ENCODE data around the gene EGR2.

EGR2 gene

GRCh38 chr10:62816331-62817120, at the start of gene EGR2:
Gene EGR2 (minus strand): TSS chr10:62816366. CDS start chr10:62816029, 337 bp downstream.
- peak; percentile 97 for DNase-seq (ENCODE audit: low spot score)

DNA sequence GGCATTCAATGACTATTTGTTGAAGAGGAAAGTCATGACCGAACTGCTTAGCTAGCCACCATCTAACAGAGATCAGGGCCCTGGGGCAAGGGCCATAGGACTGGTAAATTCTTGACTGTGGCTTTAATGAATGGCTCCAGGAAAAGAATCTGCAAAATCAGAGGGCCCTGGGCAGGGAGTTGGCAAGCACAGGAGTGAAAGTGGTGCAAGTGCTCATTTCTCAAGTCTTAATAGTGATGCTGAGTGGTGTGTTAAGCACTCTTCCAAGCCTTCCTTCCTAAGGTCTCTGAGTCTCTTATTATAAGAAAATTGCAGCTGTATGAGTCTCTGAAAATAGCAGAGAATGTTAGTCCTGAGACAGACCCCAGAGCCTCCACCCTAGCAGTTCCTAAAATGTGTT, 46.3 kb upstream of the EGR2 start:
- DNase-seq (ENCODE audit: low spot score): no peak

GRCh38 chr10:62861507-62861906, 45.3 kb upstream of the EGR2 start:
- no peak for DNase-seq (ENCODE audit: low spot score)

DNA sequence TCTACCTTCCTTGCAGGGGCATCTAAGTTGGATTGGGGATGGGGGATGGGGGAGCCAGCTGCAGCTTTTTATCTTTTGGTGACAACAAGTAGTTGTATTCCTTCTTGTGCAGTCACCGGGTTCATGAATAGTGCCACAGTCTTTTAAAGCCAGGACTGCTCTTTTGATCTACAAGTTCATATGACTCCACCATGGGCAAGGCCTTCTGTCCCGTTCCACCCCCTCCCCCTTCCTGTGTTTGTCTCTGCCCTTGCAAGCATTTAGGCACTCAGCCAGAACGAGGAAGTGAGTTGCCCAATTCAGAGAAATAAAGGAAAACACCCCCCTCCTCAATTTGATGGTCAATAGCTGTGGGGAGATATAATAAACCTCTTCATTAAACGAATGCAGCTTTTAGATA, 44.8 kb upstream of the EGR2 start:
- no peak for DNase-seq (ENCODE audit: low spot score)

DNA sequence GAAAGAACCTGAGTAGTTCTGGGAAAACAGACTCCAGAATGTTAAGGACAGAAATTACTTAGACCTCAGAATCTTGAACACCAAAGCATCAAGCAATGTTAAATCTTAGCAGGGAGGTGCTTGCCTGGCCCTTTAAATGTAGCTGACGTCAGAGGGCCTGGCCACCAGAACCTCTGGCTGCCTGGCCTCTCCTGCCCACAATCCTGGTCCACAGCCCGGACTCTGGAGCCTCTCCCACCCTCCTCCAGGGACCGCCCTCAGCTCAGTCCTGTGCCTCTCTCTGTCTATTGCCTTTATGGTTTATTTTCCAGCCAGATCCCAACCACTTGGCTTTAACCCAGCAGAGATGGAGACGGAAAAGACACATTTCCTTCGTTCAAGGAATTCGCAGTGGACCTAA, 42.2 kb upstream of the EGR2 start:
- DNase-seq (ENCODE audit: low spot score): no peak

GRCh38 chr10:62856021-62856420, 39.9 kb upstream of the EGR2 start:
- no peak for DNase-seq (ENCODE audit: low spot score)

GRCh38 chr10:62853710-62854109, 37.5 kb upstream of the EGR2 start:
- no peak for DNase-seq (ENCODE audit: low spot score)

DNA sequence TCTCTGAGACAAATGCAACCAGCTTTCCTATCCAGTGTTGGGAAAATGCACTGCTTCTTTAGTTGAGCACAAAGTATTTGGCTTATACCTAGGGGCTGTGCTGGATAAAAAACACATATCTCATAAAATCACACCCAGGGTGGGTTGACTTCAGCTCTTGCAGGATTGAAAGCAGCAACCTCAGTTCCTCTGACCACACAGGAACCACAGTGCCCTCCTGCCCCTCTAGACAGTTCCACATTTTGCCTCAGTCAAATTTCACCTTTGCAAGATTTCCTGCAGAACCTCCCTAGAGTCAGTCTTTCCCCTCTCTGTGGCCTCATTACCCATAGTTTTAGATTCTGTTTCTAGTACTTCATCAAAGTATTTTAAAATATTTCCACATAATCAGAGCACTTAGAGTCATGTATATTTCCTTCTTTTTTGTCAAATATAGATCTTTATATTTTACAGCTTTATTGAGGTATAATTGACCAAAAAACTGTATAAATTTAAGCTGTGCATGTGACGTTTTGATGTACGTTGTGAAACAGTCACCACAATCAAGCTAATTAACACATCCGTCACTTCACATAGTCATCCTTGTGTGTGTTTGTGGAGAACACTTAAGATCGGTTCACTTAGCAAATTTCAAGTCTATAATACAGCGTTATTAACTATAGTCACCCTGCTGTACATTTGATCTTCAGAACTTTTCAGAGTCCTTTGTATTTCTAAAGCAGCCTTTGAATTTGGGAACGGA, 37.0 kb upstream of the EGR2 start:
- no peak for DNase-seq (ENCODE audit: low spot score)

- DNase-seq (ENCODE audit: low spot score): no peak
These were observed 35.3 kb upstream of the EGR2 start for GRCh38 chr10:62851442-62851841.

GRCh38 chr10:62850646-62851045, 34.5 kb upstream of the EGR2 start:
- DNase-seq (ENCODE audit: low spot score): no peak

GRCh38 chr10:62847433-62847832, 31.3 kb upstream of the EGR2 start:
- DNase-seq (ENCODE audit: low spot score): no peak

GRCh38 chr10:62844280-62845011, 28.3 kb upstream of the EGR2 start:
- DNase-seq (ENCODE audit: low spot score): no peak

DNA sequence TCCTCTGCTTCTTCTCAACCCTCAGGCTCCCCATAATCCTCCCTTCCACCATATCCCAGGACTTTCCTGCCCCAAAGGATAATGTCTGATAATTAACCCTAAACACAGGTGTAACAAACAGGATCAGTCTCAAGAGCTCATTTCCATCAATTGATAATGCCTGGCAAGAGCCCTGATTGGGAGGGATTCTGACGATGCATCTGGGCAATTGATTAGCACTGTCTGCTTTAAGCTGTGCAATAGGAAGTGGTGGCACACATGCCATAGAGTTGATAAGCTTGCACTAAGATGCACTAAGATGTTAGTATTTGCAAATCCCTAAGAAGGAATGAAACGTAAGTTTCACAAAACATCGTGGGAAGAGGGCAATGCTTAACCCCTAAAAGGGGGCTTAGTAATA, 27.4 kb upstream of the EGR2 start:
- no peak for DNase-seq (ENCODE audit: low spot score)

DNA sequence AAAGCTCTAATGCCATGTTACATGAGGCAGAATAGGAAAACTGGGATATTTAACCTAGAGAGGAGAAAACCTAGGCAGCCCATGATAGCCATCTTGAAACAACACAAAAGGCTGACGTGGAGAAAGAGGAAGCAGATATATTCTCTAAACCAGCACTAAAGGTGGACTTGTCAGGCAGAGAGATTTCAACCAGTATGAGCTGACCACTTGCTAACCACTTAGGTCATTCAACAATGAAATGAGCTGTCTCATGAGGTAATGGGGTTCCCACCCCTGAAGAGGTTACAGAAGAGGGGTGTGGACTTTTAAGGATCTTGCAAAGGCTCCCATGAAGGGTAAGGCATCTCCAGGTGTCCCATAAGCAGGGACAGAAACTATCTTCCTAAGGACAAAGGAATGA, 26.8 kb upstream of the EGR2 start:
- DNase-seq (ENCODE audit: low spot score): no peak

- no peak for DNase-seq (ENCODE audit: low spot score)
These were observed 23.4 kb upstream of the EGR2 start for GRCh38 chr10:62839590-62839989.

GRCh38 chr10:62831346-62831745, 15.2 kb upstream of the EGR2 start:
- peak; percentile 40 for DNase-seq (ENCODE audit: low spot score)

DNA sequence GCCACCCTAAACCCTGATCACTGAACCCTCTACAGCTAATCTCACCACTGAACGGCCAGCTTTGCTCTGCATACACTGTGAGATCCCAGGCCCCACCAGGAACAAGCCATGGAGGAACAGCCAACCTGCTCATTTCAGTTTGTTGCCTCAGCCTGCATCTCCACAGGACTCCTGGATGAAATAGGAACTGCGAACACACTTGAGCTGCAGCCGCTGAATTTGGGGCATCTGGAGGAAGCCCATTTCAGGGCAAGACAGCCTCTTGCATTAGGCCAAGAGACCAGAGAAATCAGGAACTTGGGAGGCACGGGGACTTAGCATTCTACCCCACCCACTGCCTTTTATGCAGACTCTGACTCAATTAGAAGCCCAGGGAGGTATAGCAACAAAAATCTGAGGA, 14.5 kb upstream of the EGR2 start:
- no peak for DNase-seq (ENCODE audit: low spot score)

GRCh38 chr10:62829622-62830021, 13.5 kb upstream of the EGR2 start:
- no peak for DNase-seq (ENCODE audit: low spot score)

GRCh38 chr10:62826273-62826672, 10.1 kb upstream of the EGR2 start:
- no peak for DNase-seq (ENCODE audit: low spot score)

- no peak for DNase-seq (ENCODE audit: low spot score)
These were observed 4.4 kb upstream of the EGR2 start for GRCh38 chr10:62820586-62820985.

DNA sequence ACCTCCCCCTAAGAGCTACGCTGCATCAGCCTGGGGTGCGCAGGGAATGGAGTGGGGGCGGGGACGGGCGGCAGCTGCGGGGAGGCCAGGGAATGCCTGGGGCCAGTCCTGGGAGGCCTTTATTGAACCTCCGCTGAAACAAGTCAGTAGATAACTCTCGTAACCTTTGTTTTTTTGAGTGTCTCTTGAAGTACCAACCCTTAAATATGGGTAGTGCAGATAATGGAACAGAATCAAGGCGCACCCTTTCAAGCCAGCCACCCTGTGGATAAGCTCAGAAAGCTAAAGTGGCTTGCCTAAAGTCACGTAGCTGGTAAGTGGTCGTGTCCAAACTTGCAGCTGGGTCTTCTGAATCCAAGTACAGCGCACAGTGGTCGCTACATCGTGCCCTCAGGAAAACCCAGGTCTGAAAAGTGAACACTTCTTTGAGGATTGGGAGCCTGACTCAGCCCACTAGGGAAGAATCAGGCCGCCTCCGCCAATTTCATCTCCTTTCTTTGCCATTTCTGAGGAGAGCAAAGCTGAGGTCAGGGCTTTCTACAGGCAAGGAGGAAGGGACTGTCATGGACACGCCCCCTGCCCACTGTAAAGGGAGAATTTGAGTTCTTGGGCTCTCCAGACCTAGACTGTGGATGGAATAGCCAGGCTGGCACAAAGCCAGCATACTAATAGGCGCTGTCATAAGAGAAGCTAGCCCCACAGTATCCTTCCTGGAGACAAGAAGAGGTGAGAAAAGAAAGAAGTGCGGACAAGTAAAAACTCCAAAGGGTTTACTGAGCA, 3.2 kb upstream of the EGR2 start:
- no peak for DNase-seq (ENCODE audit: low spot score)

- no peak for DNase-seq (ENCODE audit: low spot score)
These were observed 2.4 kb upstream of the EGR2 start for GRCh38 chr10:62818426-62819011.

Data from hepatic stellate cell (primary cell).